Subcutaneous abdominal adipose tissue (tissue), 5 donors: Measurements from ENCODE around the gene UBE4B.
"Not testable (repeated sequence)": the region's sequence is repeated elsewhere in the genome, so short reads cannot be mapped to it uniquely, and the experiment has no call there.

Experiments used
- H3K27ac ChIP-seq: one replicate; pipeline ENCODE4 v1.7.0; 2013; ENCODE audit warnings: low read depth, mild to moderate bottlenecking, inconsistent platforms, low read length, moderate library complexity
- H3K27me3 ChIP-seq, 5 donors: one replicate each; pipeline ENCODE4 v1.7.0; 2013; ENCODE audit warnings: low read length in 5 of 5, inconsistent platforms in 1 of 5; ENCODE audit not compliant: control insufficient read depth in 5 of 5, insufficient read depth in 4 of 5
- H3K36me3 ChIP-seq, 5 donors: one replicate each; pipeline ENCODE4 v1.7.0; 2013; ENCODE audit warnings: low read length in 5 of 5; ENCODE audit not compliant: control insufficient read depth in 5 of 5, insufficient read depth in 5 of 5
- H3K4me1 ChIP-seq, 5 donors: one replicate each; pipeline ENCODE4 v1.7.0; 2013; ENCODE audit warnings: low read length in 5 of 5, mild to moderate bottlenecking in 3 of 5, moderate library complexity in 1 of 5; ENCODE audit not compliant: control insufficient read depth in 5 of 5, insufficient read depth in 5 of 5
- H3K4me3 ChIP-seq, 5 donors: one replicate each; pipeline ENCODE4 v1.7.0; 2013; ENCODE audit warnings: low read length in 5 of 5, low read depth in 1 of 5
- H3K9ac ChIP-seq, 5 donors: one replicate each; pipeline ENCODE4 v1.7.0; 2013; ENCODE audit warnings: low read length in 5 of 5, mild to moderate bottlenecking in 4 of 5, moderate library complexity in 3 of 5
- H3K9me3 ChIP-seq, 5 donors: one replicate each; pipeline ENCODE4 v1.7.0; 2013; ENCODE audit warnings: low read length in 5 of 5; ENCODE audit not compliant: control insufficient read depth in 5 of 5
- donor health status: healthy.
- donor health status: healthy.
- donor health status: healthy.
- donor health status: healthy.
- donor health status: healthy.

UBE4B gene

DNA sequence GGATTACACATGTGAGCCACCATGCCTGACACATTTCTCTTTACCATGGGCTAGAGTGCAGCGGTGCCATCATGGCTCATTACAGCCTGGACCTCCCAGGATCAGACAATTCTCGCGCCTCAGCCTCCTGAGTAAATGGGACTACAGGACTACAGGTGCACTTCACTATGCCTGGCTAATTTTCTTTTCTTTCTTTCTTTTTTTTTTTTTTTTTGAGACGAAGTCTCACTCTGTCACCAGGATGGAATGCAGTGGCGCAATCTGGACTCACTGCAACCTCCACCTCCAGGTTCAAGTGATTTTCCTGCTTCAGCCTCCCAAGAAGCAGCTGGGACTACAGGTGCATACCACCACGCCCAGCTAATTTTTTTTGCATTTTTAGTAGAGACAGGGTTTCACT is 162.8 kb downstream of the UBE4B start:
- Histone ChIP-seq H3K4me3 (no peak overlapping the region), H3K9me3 (no peaks in the 10 kb centered on the region), H3K27me3 (peaks cover 0 to 5% (median 2%) of the 10 kb centered on the region in 5 donors), H3K27ac (no peak overlapping the region), H3K4me1 (peaks cover 0 to 5% (median 0%) of the 10 kb centered on the region in 5 donors), H3K36me3 (no peaks in the 10 kb centered on the region), H3K9ac (no peak overlapping the region)

DNA sequence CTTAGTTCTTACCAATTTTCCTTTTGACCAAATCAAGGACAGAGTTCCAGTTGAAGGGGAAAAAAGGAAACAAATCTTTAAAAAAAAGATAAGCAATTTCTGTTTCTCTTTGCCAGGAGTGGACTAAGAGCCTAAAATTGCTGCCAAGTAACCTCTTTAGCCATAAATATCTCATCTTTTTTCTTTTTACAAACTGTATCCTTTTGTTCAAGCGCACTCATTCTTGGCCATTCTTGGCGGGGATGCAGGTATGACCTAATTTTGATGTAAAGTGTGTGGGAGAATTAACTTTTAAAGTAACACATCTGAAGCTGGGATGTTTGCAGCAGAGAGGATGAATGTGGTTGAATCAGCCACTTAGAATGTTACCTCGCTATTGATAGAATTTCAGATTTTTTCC is 164.2 kb downstream of the UBE4B start:
- Histone ChIP-seq H3K9ac (no peak overlapping the region), H3K27ac (no peak overlapping the region), H3K36me3 (no peaks in the 10 kb centered on the region), H3K4me1 (peaks cover 0 to 5% (median 0%) of the 10 kb centered on the region in 5 donors), H3K9me3 (no peaks in the 10 kb centered on the region), H3K27me3 (peaks cover 0 to 12% (median 2%) of the 10 kb centered on the region in 5 donors), H3K4me3 (no peak overlapping the region)

- H3K27me3 ChIP-seq: peaks cover 0 to 12% (median 0%) of the 10 kb centered on the region in 5 donors
- H3K27ac ChIP-seq: no peak overlapping the region
- no peak overlapping the region for H3K4me3 ChIP-seq
- no peak overlapping the region for H3K9ac ChIP-seq
- H3K9me3 ChIP-seq: no peaks in the 10 kb centered on the region
- H3K4me1 ChIP-seq: peaks cover 0 to 4% (median 0%) of the 10 kb centered on the region in 5 donors
- H3K36me3 ChIP-seq: no peaks in the 10 kb centered on the region
Observed at GRCh38 chr1:10200620-10201019, 167.9 kb downstream of the UBE4B start.

GRCh38 chr1:10204003-10204642 is 171.4 kb downstream of the UBE4B start:
- H3K9me3 ChIP-seq: no peaks in the 10 kb centered on the region
- no peak overlapping the region for H3K27ac ChIP-seq
- no peaks in the 10 kb centered on the region for H3K36me3 ChIP-seq
- peaks cover 0 to 12% (median 0%) of the 10 kb centered on the region in 5 donors for H3K27me3 ChIP-seq
- no peak overlapping the region for H3K4me3 ChIP-seq
- no peaks in the 10 kb centered on the region for H3K4me1 ChIP-seq
- no peak overlapping the region for H3K9ac ChIP-seq

- not testable (repeated sequence) for H3K27ac ChIP-seq, H3K36me3 ChIP-seq, H3K9ac ChIP-seq, H3K4me3 ChIP-seq, H3K4me1 ChIP-seq, H3K9me3 ChIP-seq
- peaks cover 0 to 11% (median 0%) of the 10 kb centered on the region in 5 donors for H3K27me3 ChIP-seq
Observed at GRCh38 chr1:10205206-10205605, 172.4 kb downstream of the UBE4B start.

DNA sequence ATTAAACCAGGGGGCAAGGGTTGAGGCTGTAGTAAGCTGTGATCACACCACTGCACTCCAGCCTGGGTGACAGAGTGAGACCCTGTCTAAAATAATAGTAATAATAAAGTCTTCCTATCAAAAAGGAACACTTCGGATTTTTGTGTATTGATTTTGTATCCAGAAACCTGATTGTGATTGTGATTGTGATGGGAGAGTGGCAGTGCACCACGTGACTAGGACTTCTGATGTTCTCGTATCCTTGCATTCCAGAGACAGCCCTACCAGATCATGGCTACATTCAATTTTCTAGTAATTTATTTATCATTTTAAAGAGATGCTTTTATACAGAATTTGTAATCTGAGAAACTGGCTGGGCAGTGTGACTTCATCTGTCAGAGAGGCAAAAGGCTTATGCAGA is 175.1 kb downstream of the UBE4B start:
- Histone ChIP-seq H3K4me1 (peaks cover 4 to 21% (median 17%) of the 10 kb centered on the region in 5 donors), H3K9ac (no peak overlapping the region), H3K36me3 (no peaks in the 10 kb centered on the region), H3K27me3 (no peaks in the 10 kb centered on the region), H3K27ac (no peak overlapping the region), H3K4me3 (no peak overlapping the region), H3K9me3 (no peaks in the 10 kb centered on the region)

GRCh38 chr1:10208537-10208936 is 175.8 kb downstream of the UBE4B start:
- Histone ChIP-seq H3K4me3 (no peak overlapping the region), H3K4me1 (peaks cover 4 to 28% (median 24%) of the 10 kb centered on the region in 5 donors), H3K9me3 (no peaks in the 10 kb centered on the region), H3K9ac (no peak overlapping the region), H3K27ac (no peak overlapping the region), H3K27me3 (no peaks in the 10 kb centered on the region), H3K36me3 (no peaks in the 10 kb centered on the region)

DNA sequence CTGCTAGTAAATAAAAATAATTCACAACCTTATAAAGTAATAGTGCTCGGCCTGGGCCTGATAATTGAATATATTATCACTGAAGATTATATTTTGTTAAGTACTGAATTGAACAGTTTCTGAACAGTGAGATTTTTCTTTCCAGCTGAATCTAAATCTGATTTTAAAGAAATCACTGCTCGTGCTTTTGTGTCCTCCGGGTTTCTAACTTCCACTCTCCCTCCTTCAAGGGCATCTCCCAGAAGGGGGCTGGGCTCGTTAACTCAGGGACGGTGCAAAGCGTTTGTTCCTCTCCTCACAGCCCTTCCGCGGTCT is 176.8 kb downstream of the UBE4B start:
- H3K9ac ChIP-seq: peak overlapping the region; percentile 70 to 97 (median 88)
- H3K27ac ChIP-seq: peak overlapping the region; percentile 98
- no peaks in the 10 kb centered on the region for H3K36me3 ChIP-seq
- H3K4me3 ChIP-seq: peak overlapping the region; percentile 78 to 100 (median 83)
- peaks cover 6 to 33% (median 30%) of the 10 kb centered on the region in 5 donors for H3K4me1 ChIP-seq
- H3K9me3 ChIP-seq: no peaks in the 10 kb centered on the region
- no peaks in the 10 kb centered on the region for H3K27me3 ChIP-seq

DNA sequence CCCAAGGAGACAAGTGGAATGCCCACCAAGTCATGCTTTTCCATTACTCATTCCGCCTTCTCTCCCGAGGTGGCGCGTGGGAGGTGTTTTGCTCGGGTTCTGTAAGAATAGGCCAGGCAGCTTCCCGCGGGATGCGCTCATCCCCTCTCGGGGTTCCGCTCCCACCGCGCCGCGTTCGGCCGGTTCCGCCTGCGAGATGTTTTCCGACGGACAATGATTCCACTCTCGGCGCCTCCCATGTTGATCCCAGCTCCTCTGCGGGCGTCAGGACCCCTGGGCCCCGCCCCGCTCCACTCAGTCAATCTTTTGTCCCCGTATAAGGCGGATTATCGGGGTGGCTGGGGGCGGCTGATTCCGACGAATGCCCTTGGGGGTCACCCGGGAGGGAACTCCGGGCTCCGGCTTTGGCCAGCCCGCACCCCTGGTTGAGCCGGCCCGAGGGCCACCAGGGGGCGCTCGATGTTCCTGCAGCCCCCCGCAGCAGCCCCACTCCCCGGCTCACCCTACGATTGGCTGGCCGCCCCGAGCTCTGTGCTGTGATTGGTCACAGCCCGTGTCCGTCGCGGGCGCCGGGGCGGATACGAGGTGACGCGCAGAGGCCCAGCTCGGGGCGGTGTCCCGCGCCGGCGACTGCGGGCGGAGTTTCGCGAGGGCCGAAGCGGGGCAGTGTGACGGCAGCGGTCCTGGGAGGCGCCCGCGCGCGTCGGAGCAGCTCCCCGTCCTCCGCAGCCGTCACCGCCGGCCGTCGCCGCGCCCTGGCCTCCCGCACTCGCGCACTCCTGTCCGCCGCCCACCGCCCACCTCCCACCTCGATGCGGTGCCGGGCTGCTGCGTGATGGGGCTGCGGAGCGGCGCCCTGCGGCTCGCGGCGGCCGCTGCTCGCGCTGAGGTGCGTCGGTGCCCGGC is 177.4 kb downstream of the UBE4B start, which contains the start of gene KIF1B:
Gene KIF1B, plus strand, starts transcription at position 666 of the 906 bp plus-strand sequence. CDS start 21,759 bp downstream, outside the sequence.
- Histone ChIP-seq H3K4me3 (peak within 1 kb of the TSS; percentile 78 to 100 (median 96)), H3K27ac (peak within 1 kb of the TSS; percentile 98), H3K27me3 (no peaks in the 10 kb centered on the region), H3K4me1 (peaks cover 6 to 33% (median 30%) of the 10 kb centered on the region in 5 donors), H3K9me3 (no peaks in the 10 kb centered on the region), H3K36me3 (no peaks in the 10 kb centered on the region), H3K9ac (peak within 1 kb of the TSS; percentile 71 to 100 (median 95))
